CD4-positive, alpha-beta T cell treated with Interleukin-2 at 100 ng/mL for 4 hours (primary cell): Measurements from ENCODE around the gene PLXNC1.
"Not testable (repeated sequence)": the region's sequence is repeated elsewhere in the genome, so short reads cannot be mapped to it uniquely, and the experiment has no call there.

Source experiments
- DNase-seq: peaks from one replicate; pipeline ENCODE4 v3.0.0-alpha.2; 2020; ENCODE audit warnings: low spot score

Gene PLXNC1

DNA sequence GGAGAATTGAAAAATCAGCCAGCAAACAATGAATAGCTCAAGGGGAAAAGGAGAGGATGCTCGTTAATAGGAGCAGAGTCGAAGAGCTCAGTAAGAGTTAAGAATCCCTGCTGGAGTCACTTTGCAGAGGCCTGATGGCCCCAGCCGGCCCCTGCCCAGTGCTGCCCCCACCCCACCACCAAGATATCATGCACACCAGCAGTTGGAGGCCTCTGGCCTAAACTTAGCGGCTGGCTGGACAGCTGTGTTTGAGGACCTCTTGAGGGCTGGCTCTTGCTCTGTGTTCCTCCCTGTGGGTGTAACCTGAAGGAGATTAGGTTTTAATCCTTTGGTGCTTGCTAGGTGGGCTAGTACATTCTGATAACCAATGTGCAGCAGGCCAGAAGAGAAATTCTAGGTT, 142.0 kb downstream of the PLXNC1 start:
- DNase-seq, result no peak

DNA sequence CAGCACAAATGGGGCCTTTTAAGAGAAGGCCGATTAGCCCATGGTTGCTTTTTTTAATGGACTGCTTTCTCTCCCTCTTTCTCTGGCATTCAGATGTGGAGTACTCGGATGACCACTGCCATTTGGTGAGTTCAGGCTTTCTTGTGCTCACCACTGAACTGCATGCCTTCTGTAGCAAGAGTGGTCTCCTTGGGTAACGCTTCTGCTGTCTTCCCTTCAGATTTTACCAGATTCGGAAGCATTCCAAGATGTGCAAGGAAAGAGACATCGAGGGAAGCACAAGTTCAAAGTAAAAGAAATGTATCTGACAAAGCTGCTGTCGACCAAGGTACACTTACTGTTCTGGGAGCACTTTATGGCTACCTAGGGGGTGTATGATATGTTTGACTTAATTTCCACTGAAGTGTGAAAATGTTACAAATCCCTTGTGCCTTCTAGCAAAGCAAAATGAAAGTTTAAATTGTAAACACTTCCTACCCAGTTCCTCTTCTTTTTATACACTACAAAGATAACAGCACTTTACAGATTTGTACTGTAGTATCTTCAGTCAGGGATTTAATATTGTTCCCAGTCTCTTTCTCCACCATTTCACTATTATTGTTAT, 148.8 kb downstream of the PLXNC1 start:
- DNase-seq, result no peak

DNA sequence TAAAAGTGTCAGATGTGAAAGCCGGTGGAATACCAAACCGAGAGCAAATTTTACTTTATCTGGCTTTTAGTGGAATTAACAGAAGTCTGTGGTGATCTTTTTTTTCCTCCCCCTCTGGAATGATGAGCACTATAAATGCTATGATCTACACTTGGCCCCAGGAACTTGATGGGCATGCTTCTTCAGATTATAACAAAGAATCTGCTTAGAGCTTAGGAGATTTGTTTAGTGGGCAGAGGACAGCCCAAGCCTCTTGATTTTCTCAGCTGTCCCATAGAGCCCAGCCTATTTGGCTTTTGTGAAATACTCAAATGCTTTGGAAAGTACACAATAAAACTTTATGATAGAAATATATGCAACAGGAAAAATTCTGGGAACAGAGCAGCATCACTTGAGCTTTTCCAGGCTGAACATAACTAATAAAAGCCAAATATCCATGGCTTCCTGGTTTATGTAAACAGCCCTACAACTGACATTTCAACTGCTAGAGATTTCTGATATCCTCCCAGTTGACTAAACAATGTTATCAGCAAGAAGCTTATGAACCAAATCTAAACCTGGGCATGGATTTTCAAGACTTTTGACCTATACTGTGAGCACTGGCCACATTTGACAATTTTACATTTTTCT, 149.6 kb downstream of the PLXNC1 start:
- DNase-seq, result no peak

DNA sequence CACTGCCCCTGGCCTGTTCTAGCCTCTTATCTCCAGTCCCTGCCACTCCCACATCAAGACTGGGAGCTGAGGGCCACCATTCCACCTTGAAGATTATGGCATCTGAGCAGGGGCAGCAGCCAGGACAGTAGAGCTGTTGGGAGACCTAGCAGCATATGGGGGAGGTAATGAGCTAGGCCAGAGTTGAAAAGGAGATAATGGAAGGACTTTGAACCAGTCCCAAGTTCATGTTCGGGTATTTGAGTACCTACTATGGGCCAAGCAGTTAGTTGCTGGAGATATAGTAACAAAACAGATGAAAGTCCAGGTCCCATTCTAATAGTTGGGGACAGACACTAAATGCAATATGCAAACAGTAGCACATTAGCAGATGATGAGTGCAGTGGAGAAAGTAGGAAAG, 151.5 kb downstream of the PLXNC1 start:
- DNase-seq, result no peak

DNA sequence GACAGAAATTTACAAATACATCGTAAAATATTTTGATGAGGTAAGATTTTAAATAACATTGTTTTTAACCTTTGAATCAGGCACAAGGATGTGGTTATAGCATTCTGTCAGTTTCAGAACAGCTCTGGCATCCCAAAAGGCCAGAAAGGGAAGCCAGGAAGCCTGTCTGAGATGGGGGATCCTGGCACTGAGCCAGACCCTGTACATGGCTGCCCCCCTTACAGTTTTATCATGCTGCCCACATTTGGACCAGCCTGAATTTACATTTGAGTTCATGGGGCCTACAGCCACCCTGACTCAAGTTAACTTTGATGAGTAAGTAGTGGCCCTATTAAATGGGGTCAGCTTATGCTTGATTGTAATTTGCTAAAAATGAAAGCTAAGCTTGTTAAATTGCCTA, 155.6 kb downstream of the PLXNC1 start:
- DNase-seq, result no peak

DNA sequence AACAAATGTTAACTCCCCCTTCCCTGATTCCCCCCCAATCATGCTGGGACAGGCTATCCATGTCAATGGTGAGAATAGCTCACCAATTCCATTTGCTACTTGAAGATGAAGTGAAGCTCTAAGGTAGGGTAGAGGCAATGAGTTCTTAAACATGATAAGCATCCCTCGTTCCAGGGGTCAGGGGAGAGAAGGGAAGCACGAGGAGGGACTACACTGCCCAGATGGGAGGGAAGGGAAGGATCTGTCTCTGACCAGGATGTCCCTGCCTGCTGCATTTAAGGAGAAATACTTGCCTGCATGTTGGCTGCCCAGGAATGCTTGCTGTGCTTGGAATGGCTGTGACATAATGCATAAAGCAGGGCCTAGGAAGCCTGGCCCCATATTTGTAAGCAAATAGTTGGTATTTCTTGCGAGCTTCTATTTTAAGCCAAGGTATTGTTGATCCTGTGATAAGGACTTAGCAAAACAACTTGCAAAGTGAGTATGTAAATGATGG, 156.2 kb downstream of the PLXNC1 start:
- DNase-seq, result no peak

DNA sequence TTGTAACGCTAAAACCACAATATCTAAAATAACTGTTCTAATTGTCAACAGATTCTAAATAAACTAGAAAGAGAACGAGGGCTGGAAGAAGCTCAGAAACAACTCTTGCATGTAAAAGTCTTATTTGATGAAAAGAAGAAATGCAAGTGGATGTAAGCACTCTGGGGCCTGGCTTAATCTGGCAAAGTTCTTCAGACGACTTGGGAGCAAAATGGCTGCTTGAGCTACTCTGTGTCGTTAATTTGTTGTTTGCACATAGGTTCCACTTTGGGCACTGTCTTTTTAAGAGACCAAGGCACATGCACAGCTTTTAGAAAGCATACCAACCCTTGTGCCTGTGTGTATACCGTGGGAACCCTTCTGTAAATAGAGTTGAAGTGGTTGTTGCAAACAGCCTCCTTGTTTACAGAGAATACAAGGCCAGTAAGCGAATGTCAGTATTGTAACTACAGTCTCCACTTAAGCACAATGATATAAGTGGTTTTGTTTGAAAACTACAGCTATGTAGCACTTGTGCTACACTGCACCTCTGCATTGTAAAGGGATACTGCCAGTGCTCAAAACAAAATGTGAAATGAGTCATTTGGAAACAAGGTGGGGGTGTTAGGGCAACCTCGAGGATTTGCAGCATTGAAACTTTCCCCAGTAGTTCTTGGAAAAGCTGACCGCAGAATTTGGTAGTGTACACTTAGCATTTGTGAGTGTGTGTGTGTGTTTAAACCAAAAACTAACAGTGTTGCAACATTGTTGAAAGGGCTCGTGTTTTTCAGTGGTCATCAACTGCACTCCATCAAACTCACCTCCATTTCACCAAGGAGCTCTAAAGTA, 157.0 kb downstream of the PLXNC1 start:
- DNase-seq, result peak; percentile 63

DNA sequence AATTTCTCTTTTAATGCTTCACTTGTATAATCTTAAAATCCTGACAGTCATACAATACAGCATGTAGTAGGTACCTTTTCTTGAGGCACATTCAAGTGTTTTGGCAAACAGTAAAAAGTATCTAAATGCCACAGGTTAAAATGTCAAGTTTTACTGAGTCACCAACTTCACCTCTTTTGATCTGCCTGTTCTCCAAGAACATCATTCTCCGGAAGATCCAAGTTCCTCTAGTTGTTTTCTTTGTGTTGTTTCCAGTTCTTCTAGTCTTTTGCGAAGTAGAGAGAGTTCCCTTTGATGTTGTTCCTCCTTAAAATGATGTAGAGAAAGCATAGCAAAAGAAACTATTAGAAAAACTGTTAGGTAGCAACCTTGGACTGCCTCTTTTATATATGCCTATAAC, 160.2 kb downstream of the PLXNC1 start:
- DNase-seq, result no peak

DNA sequence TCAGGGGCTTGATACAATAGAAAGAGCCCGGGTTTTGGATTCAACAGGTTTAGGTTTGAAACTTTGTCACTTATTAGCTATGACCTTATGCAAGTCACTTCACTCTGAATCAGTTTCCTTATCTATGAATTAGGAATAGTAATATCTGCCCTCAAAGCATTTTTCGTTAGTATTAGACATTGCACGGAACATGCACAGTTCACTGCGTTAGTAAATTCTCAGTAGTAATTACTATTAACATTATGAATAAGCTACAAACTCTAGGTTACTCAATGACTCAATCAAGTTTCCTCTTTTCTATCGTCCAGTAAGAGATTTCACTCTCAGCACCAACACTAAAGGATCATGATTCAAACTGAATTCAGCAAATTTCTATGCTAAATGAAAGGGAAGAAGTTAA, 161.0 kb downstream of the PLXNC1 start:
- DNase-seq, result no peak

DNA sequence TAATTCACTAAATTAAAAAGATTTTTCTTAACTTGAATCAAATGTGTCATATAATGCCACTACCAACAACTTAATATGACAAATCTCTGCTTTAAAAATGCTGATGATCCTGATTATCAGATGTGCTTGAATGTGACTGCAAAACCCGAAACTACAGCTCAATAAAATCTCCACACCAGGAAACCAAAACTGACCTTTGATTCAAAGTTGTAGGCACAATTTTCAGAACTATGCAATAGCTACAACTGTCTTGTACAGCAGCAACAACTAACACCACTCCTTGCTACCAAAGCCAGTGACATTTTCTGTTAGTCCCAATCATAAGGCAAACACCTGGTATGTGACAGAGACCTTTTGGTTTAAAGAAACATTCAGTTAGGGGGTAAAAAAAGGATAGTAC, 164.0 kb downstream of the PLXNC1 start:
- no peak for DNase-seq

DNA sequence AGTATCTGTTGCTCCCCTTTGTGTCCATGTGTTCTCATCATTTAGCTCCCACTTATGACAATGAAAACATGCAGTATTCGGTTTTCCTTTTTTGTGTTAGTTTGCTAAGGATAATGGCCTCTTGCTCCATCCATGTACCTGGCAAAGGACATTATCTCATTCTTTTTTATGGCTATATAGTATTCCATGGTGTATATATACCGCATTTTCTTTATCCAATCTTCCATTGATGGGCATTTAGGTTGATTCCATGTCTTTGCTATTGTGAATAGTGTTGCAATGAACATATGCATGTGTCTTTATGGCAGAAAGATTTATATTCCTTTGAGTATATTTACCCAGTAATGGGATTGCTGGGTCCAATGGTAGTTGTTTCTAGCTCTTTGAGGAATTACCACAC, 168.2 kb downstream of the PLXNC1 start:
- not testable (repeated sequence) for DNase-seq

DNA sequence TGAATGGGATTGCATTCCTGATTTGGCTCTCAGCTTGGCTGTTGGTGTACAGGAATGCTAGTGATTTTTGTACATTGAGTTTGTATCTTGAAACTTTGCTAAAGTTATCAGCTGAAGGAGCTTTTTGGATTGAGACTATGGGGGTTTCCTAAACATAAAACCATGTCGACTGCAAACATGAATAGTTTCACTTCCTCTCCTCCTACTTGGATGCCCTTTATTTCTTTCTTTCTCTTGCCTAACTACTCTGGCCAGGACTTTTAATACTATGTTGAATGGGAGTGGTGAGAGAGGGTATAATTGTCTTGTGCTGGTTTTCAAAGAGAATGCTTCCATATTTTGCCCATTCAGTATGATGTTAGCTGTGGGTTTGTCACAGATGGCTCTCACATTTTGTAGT, 169.8 kb downstream of the PLXNC1 start:
- no peak for DNase-seq

DNA sequence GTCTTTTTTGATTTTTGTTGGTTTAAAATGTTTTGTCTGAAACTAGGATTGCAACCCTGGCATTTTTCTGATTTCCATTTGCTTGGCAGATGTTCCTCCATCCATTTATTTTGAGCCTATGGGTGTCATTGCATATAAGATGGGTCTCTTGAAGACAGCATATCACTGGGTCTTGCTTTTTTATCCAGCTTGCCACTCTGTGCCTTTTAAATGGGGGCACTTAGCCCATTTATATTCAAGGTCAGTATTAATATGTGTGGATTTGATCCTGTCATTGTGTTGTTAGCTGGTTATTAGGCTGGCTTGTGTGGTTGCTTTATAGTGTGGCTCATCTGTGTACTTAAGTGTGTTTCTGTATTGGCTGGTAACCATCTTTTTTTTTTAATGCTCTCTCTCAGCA, 171.7 kb downstream of the PLXNC1 start:
- no peak for DNase-seq

DNA sequence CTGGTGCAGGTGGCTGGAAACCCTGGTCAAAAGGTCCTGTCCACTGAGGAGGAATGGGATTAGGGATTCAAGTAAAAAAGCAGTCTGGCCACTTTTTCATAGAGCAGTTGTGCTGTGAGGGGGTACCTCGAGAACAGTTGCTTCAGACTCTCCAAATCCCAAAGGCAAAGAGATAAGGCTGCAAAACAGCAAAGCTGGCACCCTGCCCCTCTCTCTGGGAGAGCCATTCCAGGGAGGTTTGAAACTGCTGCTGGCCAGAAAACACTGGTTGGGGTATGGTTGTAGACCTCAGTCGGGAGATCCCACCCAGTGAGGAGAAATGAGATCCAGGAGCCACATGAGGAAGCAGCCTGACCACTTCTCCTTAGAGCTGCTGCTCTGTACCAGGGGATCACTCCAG, 174.0 kb downstream of the PLXNC1 start:
- no peak for DNase-seq

DNA sequence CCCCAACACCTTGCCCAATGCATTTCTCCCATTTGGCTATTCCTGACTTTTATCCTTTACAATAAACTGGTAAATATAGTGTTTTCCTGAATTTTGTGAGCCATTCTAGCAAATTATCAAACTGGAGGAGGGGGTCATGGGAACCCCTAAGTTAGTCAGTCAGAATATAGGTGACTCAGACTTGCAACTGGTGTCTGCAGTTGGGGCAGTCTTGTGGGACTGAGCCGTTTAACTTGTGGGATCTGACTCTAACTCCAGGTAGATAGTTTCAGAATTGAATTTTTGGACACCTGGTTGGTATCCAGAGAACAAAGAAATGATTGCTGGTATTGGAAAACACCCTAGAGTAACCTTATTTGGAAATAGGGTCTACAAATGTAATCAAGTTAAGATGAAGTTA, 177.9 kb downstream of the PLXNC1 start:
- no peak for DNase-seq

DNA sequence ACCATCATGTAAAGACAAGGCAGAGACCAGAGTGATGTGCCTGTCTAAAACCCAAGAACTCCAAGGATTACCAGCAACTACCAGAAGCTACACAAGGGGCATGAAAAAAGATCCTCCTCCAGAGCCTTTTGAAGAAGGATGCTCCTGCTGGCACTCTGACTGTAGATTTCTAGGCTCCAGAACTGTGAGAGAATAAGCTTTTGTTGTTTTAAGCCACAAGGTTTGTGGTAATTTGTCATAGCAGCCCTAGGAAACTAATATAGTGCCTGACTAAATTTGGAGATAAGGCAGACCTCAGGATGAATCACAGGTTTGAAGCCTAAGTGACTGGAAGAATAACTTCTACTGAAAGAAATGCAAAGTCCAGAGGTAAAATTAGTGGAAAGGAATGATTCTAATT, 178.3 kb downstream of the PLXNC1 start:
- no peak for DNase-seq

DNA sequence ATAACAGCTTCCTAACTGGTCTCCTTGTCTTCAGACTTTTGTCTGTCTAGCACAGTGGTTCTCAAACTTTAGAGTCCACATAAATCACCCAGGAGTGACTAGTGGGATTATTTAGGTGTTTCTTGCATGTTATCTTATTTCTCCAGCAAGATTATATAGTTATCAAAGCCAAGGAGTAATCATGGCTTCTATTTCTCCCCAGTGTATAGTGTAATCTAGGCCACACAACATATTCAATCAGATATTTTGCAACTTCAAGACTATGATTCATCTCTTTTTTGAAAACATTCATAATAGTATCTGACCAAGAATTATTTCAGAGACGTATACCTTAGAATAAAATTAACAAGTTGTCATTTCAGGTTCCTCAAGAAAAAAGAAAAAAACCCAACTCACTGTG, 179.4 kb downstream of the PLXNC1 start:
- DNase-seq, result no peak

DNA sequence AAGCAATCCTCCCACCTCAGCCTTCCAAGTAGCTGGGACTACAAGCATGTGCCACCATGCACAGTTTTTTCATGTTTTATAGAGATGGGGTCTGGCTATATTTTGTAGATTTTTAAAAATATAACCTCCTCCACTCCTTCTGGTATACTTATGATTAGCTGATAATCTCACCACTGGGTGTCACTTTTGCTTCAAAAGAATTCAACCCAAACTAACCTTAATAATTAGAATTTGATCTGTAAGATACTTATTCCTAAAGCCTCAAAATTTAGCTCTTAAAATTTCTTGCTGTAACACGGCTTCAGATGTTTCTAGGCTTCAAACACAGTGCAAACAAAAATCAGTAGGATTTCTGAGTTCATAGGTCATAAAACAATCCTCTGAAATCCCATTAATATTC, 181.0 kb downstream of the PLXNC1 start:
- no peak for DNase-seq

DNA sequence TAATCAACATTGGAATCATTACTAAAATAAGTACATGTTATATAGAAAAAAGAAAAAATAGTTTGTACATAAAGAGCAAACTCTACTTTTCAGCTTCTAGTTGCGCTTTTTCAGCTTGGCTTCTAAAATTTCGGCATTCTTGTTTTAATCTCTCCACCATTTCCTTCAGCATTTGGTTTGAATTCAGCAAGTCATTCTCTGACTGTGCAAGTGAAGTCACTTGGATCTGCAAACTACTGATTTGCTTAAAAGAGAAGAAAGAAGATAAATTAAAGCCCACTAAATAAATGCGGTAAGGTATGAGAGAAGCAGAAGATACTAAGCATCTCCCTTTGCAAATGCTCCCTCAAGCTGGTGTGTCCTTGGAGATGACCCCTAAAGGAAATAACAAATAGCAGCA, 185.0 kb downstream of the PLXNC1 start:
- DNase-seq, result no peak

DNA sequence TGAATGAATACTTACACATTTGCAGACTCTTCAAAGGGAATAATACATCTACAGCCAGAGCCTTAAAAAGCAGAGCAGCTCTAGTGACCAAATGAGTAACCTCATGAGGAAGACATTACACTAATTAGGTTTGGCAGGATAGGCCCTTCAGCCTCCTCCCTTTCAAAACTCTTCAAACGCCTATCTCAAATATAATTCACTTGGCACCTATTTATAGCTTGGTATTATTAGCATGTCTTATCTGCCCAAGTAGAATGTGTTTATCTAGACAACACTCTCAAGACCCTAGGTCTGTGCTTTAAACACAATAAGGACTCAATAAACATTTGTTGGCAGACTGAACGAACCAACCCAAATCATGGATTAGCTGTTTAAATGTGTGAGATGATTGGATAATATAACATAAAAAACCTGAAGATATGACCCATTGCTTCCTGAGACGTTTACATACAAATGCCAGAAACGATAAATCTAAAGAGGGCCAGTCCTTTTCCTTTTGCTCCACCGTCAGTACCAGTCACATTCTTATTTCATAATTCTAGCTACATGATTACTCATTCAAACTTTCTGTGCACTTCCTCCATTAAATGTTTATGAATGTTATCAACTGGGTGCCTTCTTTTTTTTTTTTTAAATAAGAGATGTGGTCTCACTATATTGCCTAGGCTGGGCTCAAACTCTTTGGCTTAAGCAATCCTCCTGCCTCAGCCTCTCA, 188.0 kb downstream of the PLXNC1 start:
- DNase-seq, result no peak

DNA sequence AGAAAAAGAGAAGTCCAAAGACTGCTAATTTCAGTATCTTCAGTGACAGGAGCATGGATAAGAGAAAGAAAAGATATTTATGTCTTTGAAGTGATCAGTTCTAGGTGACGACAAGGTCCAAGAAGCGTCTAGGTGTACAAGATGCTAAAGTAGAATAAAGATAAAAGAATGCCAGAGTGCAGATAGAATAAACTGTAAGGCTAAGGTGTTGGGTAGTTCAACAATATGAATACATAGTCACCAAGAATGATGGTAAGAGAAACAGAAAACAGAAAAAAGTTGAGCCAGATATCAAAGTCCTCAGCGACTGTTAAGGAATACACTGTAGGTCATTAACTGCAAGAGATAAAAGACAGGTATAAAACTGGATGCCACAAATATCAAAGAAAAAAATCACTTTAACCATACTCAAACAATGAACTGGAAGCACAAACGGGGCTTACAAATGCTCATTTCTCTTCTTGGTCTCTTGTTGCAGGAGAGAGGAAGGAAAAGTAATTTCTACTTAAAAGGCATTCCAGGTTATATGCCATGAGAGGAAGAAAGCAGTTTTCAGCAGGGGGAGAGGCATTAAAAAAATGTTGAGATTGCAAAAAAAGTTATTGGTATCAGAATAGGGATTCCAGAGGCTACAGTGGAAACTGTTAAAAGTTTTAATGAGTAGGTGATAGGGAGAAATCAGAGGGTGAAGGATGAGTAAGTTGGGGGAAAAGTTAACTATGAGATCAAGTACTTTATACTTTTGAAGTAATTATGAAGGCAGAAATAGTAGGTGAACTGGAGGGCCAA, 189.8 kb downstream of the PLXNC1 start:
- DNase-seq, result no peak

DNA sequence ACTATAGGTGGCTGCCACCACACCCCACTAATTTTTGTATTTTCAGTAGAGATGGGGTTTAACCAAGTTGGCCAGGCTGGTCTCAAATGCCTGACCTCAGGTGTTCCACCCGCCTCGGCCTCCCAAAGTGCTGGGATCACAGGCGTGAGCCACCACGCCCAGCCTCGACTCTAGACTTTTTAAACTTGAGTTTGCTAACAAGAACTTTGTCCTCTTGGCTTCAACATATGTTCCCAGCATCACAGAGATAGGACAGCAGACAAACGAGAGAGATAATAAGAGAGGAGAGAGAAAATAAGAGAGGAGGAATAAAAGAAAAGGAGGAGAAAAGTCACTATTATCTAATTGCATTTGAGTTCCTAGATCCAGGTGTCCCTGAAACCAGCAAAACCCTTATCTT, 192.2 kb downstream of the PLXNC1 start:
- no peak for DNase-seq
